ENCODE results near the gene GRM4.

Gene GRM4

DNA sequence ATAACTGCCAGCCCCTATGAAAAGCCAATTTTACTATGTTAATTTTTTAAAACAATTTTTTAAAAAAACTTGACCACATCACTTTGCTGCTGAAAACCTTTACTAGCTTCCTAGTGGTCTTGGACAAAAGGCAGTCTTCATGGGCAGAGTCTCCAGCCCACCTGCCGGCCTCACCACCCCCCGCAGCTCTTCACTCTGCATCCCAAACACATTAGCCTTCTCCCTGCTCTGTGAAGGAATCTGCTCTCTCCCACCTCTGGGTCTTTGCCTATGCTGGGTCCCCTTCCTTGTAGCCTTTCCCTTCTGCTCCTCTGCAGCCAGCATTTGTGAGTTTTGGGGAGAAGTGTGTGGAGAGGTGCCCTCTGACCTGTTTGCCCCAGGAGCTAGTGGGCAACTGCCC, 171.4 kb downstream of the GRM4 start:
- peak; percentile 10 for DNase-seq

DNA sequence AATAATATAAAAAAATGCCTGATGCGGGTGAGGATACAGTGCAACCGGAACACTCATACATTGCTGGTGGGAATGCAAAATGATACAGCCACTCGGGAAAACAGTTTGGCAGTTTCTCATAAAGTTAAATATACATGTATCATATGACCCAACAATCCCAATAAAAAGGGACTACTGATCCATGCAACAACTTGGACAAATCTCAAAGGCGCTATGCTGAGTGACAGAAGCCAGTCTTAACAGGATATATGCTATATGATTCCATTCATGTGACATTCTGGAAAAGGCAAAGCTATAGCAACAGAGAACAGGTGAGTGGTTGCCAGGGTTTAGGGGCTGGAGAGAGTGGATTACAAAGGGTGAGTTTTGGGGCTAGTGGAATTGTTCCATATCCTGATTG, 171.9 kb downstream of the GRM4 start:
- peak; percentile 12 for DNase-seq

DNA sequence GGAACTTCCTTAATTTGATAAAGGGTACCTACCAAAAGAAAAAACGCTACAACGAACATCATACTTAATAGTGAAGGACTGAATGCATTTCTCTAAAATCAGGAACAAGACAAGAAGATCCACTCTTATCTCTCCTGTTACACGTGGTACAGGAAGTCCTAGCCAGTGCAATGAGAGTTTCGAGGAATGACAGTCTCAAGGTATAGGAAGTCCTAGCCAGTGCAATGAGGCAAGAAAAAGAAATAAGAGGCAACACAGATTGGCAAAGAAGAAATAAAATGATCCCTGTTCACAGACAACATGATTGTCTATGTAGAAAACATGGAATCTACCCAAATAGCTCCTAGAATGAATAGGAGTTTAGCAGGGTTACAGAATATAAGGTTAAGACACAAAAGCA, 174.3 kb downstream of the GRM4 start:
- DNase-seq = no peak
